ENCODE data around the gene LGALS12. TPM values are rescaled to one million over a fixed set of nuclear protein-coding genes. Genes with fewer than 3 reads are reported as not detected.

Gene LGALS12
- total and polyA plus RNA-seq, 2 of the 13 experiments (the other 11 are each of a cell fraction or from before 2014, with no cell fraction given) = not detected

DNA sequence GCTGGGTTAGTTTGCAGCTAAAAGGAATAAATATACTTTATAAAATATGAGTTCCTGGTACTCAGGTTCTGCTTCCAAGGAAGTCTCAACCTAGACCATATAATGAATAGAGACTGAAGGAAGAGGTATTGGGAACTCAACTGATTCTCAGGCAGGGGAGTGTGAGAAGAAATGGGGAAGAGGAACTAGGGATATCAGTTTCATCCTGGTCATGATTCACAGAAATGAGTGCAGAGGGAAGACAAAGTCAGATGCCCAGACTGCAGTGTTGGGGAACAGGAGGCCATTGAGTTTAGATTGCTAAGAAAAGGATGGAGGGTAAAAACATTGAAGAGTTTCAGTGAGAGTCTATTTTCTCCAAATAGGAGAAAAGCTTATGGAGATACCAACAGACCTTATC, 43.7 kb upstream of the LGALS12 start:
- in situ Hi-C loops (cut with HindIII; ENCODE audit: extremely low pct_ligation_motif_present, low pct_unique_long_range_greater_than_20kb) (no loop called here), intact Hi-C loops (cut with micrococcal nuclease; ENCODE audit: unreplicated experiment) (no loop called here)
- POLR2A ChIA-PET = no interaction called here
- no peaks in the 10 kb centered on the region for H3K79me2 ChIP-seq (ENCODE audit: insufficient read depth, low read length)
- H3K4me3 ChIP-seq (replicated peaks in 1 of 3; ENCODE audit: insufficient read depth in 1 of 3, low read depth in 2 of 3, low read length in 3 of 3) = no peak overlapping the region
- no peak overlapping the region for H3K27ac ChIP-seq (ENCODE audit: extremely low read length, insufficient read depth, low read length)
- no peak overlapping the region for H2AFZ ChIP-seq (ENCODE audit: low read length)
- no peak for FAIRE-seq
- H3K4me1 ChIP-seq (ENCODE audit: insufficient read depth, low read length) = no peaks in the 10 kb centered on the region
- ATAC-seq = no peak
- no peaks in the 10 kb centered on the region for H3K36me3 ChIP-seq (replicated peaks in 1 of 2; ENCODE audit: control insufficient read depth in 1 of 2, insufficient read depth in 2 of 2, low read length in 2 of 2)
- DNase-seq (ENCODE audit: low spot score) = no peak
- H3K9me3 ChIP-seq (ENCODE audit: low read length) = no peaks in the 10 kb centered on the region
- H3K27me3 ChIP-seq (ENCODE audit: control insufficient read depth in 1 of 2, insufficient read depth in 2 of 2, low read length in 2 of 2) = 0 out of 5 replicates have a peak, but pooled peaks cover 1 to 4% of the 10 kb centered on the region in 2 experiments
- BruUV-seq (replicated peaks) = no TSS peak
- no peaks in the 10 kb centered on the region for H4K20me1 ChIP-seq (ENCODE audit: insufficient read depth, low read length)
- H3K9ac ChIP-seq (ENCODE audit: insufficient read depth, low read depth, low read length) = no peak overlapping the region
- no peak overlapping the region for H3K4me2 ChIP-seq (ENCODE audit: low read depth, low read length)
- CTCF ChIA-PET (ENCODE audit: low intra/inter-chr PET ratio, low total read pairs) = no interaction called here
- TF ChIP-seq ZNF121 (CRISPR knock-in tag; IDR thresholded peaks at IDR 0.05) (no peak), ZNF598 (CRISPR knock-in tag; IDR thresholded peaks at IDR 0.05; ENCODE audit: borderline replicate concordance) (no peak), ZNF484 (CRISPR knock-in tag; IDR thresholded peaks at IDR 0.05; ENCODE audit: borderline replicate concordance, low read depth) (no peak), SMYD3 (CRISPR knock-in tag; IDR thresholded peaks at IDR 0.05) (no peak), U2AF1 (optimal IDR thresholded peaks at IDR 0.05; ENCODE audit: low read depth, low read length) (no peak), FOXK2 (IDR thresholded peaks at IDR 0.05) (no peak)
- TF ChIP-seq, protein P1, sequence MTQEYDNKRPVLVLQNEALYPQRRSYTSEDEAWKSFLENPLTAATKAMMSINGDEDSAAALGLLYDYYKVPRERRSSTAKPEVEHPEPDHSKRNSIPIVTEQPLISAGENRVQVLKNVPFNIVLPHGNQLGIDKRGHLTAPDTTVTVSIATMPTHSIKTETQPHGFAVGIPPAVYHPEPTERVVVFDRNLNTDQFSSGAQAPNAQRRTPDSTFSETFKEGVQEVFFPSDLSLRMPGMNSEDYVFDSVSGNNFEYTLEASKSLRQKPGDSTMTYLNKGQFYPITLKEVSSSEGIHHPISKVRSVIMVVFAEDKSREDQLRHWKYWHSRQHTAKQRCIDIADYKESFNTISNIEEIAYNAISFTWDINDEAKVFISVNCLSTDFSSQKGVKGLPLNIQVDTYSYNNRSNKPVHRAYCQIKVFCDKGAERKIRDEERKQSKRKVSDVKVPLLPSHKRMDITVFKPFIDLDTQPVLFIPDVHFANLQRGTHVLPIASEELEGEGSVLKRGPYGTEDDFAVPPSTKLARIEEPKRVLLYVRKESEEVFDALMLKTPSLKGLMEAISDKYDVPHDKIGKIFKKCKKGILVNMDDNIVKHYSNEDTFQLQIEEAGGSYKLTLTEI (CRISPR knock-in tag; conservative IDR thresholded peaks at IDR 0.05) = no peak
- TF ChIP-seq, protein P2, sequence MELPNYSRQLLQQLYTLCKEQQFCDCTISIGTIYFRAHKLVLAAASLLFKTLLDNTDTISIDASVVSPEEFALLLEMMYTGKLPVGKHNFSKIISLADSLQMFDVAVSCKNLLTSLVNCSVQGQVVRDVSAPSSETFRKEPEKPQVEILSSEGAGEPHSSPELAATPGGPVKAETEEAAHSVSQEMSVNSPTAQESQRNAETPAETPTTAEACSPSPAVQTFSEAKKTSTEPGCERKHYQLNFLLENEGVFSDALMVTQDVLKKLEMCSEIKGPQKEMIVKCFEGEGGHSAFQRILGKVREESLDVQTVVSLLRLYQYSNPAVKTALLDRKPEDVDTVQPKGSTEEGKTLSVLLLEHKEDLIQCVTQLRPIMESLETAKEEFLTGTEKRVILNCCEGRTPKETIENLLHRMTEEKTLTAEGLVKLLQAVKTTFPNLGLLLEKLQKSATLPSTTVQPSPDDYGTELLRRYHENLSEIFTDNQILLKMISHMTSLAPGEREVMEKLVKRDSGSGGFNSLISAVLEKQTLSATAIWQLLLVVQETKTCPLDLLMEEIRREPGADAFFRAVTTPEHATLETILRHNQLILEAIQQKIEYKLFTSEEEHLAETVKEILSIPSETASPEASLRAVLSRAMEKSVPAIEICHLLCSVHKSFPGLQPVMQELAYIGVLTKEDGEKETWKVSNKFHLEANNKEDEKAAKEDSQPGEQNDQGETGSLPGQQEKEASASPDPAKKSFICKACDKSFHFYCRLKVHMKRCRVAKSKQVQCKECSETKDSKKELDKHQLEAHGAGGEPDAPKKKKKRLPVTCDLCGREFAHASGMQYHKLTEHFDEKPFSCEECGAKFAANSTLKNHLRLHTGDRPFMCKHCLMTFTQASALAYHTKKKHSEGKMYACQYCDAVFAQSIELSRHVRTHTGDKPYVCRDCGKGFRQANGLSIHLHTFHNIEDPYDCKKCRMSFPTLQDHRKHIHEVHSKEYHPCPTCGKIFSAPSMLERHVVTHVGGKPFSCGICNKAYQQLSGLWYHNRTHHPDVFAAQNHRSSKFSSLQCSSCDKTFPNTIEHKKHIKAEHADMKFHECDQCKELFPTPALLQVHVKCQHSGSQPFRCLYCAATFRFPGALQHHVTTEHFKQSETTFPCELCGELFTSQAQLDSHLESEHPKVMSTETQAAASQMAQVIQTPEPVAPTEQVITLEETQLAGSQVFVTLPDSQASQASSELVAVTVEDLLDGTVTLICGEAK (IDR thresholded peaks at IDR 0.05) = no peak
- TF ChIP-seq, protein P2 (CRISPR knock-in tag; IDR thresholded peaks at IDR 0.05) = no peak
- TF ChIP-seq, protein P3, sequence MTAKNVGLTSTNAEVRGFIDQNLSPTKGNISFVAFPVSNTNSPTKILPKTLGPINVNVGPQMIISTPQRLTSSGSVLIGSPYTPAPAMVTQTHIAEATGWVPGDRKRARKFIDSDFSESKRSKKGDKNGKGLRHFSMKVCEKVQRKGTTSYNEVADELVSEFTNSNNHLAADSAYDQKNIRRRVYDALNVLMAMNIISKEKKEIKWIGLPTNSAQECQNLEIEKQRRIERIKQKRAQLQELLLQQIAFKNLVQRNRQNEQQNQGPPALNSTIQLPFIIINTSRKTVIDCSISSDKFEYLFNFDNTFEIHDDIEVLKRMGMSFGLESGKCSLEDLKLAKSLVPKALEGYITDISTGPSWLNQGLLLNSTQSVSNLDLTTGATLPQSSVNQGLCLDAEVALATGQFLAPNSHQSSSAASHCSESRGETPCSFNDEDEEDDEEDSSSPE (CRISPR knock-in tag; IDR thresholded peaks at IDR 0.05) = no peak
- TF ChIP-seq, protein P4, sequence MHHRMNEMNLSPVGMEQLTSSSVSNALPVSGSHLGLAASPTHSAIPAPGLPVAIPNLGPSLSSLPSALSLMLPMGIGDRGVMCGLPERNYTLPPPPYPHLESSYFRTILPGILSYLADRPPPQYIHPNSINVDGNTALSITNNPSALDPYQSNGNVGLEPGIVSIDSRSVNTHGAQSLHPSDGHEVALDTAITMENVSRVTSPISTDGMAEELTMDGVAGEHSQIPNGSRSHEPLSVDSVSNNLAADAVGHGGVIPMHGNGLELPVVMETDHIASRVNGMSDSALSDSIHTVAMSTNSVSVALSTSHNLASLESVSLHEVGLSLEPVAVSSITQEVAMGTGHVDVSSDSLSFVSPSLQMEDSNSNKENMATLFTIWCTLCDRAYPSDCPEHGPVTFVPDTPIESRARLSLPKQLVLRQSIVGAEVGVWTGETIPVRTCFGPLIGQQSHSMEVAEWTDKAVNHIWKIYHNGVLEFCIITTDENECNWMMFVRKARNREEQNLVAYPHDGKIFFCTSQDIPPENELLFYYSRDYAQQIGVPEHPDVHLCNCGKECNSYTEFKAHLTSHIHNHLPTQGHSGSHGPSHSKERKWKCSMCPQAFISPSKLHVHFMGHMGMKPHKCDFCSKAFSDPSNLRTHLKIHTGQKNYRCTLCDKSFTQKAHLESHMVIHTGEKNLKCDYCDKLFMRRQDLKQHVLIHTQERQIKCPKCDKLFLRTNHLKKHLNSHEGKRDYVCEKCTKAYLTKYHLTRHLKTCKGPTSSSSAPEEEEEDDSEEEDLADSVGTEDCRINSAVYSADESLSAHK (CRISPR knock-in tag; IDR thresholded peaks at IDR 0.05; ENCODE audit: borderline replicate concordance) = no peak
